Left lobe of liver (tissue), 2 donors: ENCODE results near the gene SSBP4. TPM values are rescaled to one million over a fixed set of nuclear protein-coding genes. Genes with fewer than 3 reads are reported as not detected.

Source experiments
- ATAC-seq: fragments of 200-7000 bp; cut with Tn5 transposase; one replicate; pipeline ENCODE4 v1.9.1; 2020; ENCODE audit warnings: mild to moderate bottlenecking, moderate library complexity
- DNase-seq: peaks from one replicate; pipeline ENCODE4 v3.0.0-alpha.2; 2020; ENCODE audit warnings: low spot score
- total RNA-seq: library from RNA; stranded (reverse); gene quantifications from one replicate; pipeline ENCODE4 v1.2.1, GENCODE V29; 2021
- donor health status: DM: no; HTN: no; CAD: no; lungs with moderate emphysema.
- donor health status: DM: no; HTN: yes; CAD: no.

SSBP4 gene
- total RNA-seq, 1 donor from 2014 or later: 18.4 TPM

DNA sequence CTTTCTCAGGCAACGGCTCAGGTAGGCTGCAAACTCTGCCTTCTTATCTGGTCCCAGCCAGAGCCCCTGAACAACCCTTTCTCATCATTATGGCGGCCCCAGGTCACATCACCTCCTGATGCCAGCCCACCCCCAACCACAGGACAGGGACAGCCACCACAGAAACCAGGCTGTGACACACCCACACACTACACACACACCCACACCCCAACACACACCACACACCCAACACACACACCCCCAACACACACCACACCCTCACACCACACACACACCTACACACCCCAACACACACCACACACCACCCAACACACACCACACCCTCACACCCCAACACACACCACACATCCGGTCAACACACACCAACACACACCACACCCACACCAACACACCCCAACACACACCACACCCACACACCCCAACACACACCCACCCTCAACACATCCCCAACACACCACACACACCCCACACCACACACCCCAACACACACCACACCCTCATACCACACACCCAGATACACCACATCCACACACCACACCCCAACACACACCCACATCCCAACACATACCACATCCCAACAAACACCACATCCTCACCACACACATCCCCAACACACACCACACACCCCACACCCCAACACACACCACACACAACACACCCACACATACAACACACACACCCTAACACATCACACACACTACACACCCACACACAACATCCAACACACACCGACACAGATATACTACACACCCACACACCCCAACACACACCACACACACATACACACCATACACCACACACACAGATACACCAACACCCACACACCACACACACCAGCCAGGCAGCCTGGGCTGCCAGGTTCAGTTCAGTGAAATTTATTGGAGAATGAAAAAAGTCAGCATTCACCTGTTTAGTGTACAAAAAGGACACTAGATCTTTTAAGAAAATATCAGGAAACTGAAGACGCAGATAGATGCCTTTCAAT, 22.9 kb downstream of the SSBP4 start:
- DNase-seq: no peak
- ATAC-seq: no peak

DNA sequence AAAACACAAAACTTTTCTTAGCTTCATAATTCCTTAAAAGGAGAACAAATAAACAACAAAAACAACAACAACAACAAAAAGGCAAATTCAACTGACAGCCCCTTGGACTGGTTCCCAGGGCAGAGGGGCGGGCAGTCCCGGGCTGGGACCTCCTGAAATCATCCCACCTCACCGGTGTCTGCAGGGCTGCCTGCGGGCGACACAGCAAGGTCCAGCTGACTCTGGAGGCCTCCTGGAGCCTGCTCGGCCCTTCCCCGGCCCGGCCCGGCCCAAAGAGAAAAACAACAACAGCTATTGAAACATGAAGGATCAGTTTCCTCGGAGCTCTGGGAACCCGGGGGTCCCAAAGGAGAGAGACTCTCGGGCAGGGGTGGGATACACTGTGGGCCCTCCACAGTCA, 23.7 kb downstream of the SSBP4 start:
- DNase-seq: no peak

DNA sequence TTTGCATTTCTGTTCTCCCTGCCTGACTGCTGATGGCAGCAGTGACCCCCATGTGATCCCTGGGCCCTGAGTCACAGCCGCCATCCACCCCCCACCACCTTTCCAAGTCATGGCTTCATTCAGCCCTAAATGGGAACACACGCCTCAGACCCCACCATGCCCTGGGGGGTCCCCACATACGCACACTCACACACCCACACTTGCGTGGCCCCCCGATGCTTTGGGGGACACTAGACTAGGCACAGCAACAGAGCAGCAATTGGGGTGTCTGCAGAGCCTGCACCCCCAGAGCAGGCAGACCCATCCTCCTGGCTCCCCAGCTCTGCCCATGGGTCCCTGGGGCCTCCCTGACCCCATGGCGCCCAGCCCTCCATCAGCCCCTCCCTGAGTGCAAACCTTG, 24.2 kb downstream of the SSBP4 start:
- DNase-seq: no peak

More for the DNA sequence above, 23.7 kb downstream of the SSBP4 start:
- no peak for ATAC-seq

DNA sequence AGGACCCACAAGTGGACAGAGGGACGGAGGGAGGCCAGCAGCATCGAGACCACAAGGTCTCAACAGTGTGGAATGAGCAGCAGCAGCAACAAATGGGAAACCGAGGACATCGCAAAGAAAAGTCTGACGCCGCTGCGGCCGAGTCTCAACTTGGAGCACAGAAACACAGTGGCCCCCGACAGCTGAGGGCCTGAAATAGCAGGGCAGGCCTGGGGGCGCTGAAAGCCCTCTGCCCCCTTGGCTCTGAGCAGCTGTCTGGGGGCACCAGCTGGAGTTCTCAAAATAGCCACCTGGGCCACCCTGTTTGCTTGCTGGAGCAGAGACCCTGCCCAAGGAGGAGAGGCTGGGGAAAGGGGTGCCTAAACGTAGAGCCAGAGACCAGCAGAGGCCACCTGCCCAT, 24.6 kb downstream of the SSBP4 start:
- ATAC-seq (no peak), DNase-seq (no peak)

More for the DNA sequence above, 24.2 kb downstream of the SSBP4 start:
- no peak for ATAC-seq

DNA sequence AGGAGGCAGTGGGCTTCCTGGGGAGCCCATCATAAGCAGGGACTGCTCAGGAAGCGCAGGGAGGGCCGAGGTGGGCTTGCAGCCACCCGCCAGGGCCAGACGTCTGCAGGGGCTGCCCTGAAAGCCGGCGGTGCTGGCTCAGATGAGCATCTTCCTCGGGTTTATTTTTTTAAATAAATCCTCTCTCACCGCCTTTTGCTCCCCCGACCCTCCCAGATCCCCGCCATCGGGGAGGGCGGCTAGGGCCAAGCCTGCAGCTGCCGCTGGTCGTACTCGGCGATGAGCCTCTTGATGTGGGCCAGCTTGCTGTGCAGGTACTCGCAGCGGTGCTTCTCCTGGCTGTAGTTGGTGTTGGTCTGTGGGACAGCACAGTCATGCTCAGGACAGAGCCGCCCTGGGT, 25.3 kb downstream of the SSBP4 start:
- no peak for DNase-seq
- no peak for ATAC-seq

DNA sequence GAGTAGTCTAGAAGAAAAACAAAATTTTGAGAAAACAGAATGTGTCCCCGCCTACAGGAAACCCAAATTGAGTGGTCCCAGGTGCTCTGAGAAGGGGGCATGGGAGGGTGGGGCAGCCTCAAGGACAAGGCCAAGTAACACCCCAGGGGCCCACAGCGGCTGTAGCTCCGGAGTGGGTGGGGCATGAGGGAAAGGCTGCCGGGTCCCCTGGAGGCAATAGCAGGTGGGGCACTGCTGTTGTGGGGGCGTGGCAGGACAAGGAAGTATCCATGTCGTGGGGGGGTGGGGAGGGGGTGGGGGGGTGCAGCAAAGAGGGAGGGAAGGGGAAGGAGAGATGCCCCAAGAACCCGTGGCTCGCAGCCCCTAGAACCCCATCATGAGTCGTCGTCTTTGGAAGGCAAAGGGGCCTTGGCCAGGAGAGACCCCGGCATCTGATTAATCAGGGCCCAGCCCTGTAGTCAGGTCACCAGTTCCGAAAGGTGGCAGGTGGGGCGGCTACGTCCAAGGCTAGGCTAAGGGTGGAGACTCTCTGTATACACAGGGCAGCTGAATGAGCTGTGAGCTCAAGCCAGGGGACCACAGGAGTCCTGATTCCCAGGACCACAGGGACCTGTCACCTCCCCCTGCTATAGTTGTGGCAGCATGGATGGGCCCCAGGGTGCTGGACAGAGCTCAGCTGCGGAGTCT, 26.2 kb downstream of the SSBP4 start:
- ATAC-seq (no peak), DNase-seq (no peak)

DNA sequence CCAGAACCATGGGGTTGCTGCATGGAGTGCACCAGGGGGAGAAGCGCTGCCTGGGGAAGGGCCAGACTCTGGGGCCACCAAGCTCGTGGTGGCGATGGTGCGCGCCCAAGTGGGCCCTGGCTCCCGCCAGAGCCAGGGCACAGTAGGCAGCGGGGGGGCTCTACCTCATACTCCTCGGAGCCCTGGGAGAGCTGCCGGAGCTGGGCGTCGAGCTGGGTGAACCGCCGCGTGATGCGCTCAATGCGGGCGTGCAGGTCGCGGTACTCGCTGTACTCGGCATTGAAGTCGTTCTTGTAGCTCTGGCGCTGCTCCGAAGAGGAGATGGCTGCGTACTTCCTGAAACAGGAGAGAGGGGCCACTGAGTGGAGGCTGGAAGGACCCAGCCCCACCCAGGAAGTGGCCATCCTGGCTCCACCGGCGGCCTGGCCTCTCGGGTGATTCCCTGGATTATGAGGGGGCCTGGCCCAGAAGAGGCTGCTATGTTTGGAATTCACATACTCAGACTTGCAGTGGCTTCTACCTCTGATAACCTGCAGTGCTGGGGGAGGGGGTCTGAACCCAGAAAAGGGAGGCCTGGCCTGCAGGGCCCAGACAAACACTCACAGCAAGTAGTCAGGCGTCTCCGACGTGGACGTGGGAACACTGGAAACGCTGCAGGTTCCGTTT, 27.1 kb downstream of the SSBP4 start:
- ATAC-seq: no peak
- no peak for DNase-seq

DNA sequence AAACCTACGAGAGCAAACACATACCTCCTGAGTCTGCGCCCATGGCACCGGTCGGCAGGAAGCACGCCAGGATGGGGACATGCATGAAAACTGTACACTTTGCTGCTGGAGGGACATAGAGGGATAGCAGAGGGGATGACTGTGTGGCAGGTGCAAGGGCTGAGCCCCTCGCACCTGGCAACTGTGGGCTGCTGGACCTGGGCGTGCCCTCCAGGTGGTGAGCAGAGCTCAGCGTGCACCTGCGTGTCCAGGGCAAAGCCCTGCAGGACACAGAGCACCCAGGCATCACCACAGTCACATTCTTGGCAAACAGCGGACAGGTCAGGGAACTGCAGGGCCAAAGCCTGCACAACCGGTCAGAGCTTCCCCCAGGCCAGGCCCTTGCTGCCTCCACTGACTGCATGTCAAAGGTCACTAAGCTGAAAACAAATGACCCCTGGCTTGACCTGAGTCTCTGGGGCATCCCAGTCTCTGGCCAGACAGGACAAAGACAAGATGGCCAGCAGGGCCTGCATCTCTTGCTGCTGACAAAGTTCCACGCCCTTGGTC, 27.7 kb downstream of the SSBP4 start:
- ATAC-seq (peak; percentile 71), DNase-seq (peak; percentile 74)

DNA sequence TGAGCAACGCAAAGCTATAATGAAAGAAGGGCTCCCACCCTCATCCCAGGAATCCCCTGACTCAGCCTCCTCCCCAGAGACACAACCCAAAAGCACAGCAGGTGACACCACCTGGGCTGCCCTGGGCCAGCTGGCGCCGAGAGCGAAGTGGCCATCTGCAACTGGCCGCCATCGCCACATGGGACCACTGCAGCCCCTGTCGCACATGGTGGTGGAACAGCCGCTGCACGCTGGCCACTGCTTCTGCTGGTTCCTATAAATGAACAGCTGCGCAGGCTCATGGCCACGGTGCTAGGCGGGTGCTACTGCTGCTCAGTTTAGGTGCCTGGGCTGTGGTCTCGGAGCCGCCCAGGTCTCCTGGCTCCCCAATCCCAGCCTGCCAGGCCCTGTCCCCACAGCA, 30.4 kb downstream of the SSBP4 start:
- ATAC-seq (no peak), DNase-seq (no peak)

DNA sequence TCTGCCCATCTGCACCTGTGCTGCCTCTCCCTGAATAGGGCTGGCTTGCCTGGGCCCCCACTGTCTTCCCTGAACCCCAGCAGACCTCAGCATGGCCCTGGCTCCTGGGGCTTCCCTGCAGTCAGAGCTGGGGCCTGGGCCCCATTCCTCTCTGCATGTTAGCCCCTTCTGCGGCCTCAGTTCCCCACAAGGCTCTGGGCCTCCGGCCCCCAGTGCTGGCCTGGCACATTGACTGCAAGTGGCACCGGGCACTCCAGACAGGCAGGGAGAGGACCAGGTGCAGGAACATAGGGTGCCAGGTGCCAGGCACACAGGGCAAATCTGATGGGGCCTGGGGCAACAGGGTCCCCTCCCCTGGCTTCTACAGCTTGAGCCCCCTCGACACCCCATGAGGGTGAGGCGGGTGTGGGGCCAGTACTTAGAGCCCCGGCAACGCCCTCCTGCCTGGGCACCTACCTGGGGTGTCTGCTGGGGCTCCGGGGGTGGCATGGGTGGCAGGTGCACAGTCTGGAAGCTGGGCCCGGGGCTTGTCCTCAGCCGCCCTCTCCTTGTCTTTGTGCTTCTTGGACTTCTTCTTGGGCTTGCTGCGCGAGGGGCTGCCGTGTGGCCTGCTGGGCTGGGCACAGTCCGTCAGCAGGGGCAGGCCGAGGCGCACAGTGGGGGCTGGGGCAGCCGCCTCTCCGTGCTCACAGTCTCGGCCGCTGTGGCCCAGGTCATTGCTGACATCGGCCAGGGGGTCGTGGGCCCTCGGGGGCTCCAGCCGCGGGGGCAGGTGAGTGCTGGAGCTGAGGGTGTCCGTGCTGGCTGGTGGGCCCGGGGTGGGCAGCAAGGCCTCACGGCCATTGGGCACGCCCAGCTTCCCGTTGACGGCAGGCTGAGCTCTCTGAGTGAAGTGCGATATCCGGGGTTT, 31.1 kb downstream of the SSBP4 start:
- DNase-seq: no peak

DNA sequence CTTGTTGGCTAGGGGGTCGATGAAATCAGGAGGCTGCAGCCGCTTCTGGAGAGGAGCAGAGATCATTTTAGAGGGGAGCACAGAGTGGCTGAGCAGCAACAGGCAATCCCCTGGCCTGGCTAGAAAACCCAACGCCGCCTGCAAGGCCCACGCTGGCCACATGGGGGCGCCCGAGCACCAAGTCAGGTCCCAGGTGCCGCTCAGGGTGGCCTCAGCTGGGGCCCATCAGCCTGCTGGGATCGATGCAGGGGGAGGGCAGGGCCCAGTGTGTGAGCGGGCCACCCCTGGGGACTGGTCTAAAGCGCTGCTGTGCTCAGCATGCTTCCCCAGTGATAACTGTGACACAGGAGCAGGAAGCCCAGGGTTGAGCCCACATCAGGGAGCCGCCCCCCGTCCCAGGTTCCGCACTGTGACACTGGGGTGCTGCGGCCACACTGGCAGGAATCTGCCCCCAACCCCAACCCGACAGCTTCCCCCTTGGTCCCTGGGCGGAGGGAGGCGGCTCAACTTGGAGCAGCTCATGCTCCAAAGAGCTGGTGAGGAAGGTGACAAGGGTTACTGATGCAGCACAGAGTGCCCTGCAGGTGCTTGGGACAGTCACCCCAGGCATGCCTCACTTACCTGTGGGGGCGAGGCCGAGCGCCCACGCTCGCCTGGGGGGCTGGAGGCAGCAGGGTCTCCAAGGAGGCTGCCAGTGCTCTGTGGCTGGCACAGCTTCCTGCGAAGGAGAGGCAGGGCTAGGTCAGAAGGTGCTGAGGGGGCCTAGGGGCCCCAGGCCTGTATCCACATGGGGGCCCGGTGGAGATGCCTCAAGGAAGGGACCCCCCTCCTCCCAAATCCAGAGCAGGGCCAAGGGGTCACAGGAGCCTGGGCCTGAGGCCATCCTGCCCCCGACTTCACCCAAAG, 32.0 kb downstream of the SSBP4 start:
- peak; percentile 83 for DNase-seq
- ATAC-seq: peak; percentile 86

More for the DNA sequence above, 31.1 kb downstream of the SSBP4 start:
- ATAC-seq: no peak

DNA sequence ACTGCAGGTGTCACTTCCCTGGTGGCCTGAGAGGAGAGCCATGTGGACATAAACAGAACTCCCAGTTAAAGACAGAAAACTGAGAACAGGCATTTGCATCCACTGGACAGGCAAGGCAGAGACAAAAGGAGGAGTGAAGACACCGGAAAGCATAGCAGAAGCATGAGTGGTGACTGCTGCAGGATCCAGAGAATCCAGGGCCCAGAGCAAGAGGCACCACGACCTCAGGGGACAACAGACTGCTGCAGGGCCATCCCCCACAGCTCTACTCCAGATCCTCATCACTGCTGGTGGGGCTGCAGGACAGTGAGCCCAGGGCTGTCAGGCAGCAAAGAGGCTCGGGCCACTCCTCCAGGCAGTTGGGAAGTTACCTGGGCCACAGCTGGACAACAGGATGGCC, 33.2 kb downstream of the SSBP4 start:
- DNase-seq (no peak), ATAC-seq (no peak)

DNA sequence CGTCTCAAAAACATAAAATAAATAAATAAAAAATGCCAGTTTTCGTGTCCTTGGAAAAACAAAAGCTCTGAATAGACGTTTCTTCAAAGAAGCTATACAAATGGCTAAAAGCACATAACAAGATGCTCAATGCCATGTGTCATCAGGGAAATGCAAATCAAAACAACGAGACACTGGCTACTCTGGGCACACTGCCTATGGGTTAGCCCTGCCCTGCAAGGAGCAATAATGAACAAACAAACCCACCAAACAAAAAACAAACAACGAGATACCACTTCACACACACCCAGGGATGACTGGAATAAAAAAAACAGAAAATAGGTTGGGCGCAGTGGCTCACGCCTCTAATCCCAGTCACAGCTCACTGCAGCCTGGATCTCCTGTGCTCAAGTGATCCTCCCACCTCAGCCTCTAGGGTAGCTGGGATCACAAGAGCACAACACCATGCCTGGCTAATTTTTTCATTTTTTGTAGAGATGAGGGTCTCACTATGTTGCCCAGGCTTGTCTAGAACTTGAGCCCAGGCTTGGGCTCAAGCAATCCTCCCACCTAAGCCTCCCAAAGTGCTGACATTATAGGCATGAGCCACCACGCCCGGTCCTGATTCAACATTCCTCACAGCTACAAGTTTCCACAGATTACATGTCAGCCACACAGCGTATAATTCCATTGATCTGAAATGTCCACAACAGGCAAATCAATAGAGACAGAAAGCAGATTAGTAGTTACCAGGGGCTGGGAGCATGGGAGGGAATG, 34.2 kb downstream of the SSBP4 start:
- ATAC-seq (no peak), DNase-seq (no peak)

DNA sequence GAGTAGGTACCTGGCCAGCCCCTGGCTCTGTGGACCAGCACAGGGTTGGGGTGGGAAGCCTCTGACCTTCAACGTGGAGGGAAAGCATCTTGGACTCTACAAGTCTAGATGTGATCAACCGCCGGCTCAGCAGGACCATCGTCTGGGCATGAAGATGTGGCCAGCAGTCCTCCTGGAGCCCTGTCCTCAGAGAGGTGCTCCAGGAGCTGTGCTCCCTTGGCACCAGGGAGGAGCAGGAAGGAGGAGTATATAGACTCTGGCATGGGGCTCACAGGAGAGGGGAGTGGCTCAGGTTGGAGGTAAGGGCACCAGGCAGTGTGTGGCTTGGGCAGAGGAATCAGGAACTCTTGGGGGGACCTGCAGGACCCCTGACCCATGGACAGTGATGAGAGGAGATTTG, 37.1 kb downstream of the SSBP4 start:
- DNase-seq: no peak
- ATAC-seq: no peak

DNA sequence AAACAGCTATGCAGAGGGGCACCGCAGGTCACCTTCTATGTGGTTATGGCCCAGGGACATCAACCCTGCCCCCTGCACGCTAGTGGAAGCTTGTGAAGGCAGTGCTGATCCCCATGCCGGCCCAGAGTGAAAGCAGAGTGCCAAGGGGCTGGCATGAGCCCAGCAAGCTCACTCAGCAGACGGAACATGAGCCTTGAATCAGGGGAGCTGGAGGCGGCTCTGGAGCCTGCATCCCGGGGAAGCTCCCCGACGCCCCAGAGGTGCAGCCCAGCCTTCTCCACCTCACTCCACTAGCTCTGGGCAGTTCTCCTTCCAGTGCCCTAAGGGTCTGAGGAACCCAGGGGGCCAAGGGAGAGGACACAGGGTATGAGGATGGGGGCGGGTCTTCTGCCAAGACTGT, 37.8 kb downstream of the SSBP4 start:
- ATAC-seq: no peak

DNA sequence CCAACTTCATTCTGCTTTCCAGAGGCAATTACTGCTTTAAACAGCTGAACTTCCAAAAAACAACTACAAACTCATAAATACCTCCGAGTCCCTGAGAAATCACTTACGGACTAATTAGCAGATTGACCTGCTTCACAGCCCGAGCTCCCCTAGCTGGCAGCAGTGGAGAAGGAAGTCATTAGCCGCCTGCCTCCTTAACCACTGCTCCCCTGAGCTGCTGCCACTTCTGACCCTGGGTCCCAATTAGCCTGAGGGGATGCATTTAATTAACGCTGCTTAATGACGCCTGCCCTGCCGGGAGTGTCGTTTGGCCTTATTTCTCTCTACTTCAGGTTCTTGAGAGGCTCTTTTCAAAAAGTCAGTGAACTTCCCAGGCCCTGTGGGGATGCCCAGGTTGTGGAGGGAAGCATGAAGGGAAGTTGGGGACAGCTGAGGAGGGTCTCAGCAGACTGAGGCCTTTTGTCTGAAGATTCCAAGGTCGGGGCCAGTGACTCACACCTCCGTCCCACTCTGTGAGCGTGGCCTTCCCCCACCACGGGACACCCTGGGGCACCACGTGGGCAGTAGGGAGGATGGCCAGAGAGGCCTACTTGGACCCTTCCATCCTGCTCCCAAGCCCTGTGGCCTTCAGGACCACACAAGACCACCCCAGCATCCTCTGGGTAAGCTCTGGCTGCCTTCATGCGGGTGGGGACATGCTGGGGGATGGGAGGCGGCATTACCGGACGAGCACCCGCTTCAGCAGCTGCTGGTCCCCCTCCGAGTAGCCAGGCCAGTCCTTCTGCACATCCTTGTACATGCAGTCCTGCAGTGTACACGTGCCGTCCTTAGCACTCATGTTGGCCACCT, 38.5 kb downstream of the SSBP4 start:
- ATAC-seq: no peak

More for the DNA sequence above, 37.8 kb downstream of the SSBP4 start:
- DNase-seq: peak; percentile 46

DNA sequence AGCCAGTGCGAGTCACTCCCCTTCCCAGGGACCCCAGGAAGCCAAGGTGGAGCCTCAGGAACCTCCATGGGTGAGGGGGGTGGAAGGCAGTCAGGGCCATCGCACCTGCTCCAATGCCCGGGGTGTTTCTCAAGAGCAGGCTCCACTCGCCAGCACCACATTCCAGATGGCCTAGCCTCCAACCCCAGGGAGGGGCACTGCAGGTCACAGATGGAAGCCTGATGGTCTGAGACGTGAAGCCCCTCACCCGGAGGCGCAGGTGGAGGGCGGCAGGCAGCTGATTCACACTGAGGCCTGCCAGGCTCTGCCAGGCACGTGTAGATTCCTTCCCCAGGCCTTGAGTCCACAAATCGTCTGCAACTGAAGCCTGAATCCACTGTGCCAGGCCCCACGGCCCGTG, 41.7 kb downstream of the SSBP4 start:
- no peak for ATAC-seq

More for the DNA sequence above, 38.5 kb downstream of the SSBP4 start:
- no peak for DNase-seq

More for the DNA sequence above, 41.7 kb downstream of the SSBP4 start:
- DNase-seq: no peak
